ENCODE data around the gene CLCN3. TPM values are rescaled to one million over a fixed set of nuclear protein-coding genes. Genes with fewer than 3 reads are reported as not detected.

Gene CLCN3
- total and polyA plus RNA-seq, 12 donors, result 13.1 to 94.9 (median 62.9) TPM

DNA sequence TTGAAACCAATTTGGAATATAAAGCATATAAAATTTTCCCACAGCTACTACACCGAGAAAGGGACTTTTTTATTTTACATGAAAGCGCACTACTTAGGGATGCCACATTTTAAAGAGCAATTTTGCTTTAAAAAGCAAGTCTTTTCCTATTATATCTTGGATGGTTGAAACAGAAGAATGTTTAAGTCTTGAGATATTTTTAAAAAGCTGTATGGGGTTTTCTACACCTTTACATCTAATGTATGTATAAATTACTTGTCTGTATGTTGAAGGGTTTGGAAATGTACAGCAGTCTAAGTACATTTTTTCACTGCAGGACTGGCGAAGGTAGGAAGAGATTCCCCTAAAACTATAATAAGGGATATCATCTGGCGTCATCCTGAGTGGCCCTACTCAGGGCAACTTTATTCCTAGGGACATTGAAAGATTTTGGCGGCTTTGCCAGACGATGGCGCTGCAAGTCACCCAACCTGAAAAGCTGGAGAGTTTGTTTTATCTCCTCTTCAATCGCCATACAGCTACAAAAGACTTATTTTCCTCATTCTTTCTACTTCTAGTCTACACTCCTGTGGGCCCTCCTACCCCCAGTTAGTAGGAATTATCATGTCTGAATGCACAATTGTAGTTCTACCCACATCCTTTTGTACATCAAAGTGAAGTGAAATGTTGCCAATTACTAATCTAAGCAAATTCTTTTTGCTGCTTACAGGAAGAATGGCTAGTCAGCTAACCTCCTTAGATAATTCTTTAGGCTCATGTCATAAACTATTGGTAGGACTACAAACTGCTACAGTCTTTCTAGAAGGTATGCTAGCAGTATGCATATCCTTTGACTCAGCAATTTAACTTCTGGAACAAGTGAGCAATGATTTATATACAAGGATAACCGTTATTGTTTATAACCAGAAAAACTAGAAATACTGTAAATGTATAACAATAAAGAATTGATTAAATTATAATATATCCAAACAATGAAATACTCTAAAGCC is 7.2 kb upstream of the CLCN3 start:
- H3K27me3 ChIP-seq, result no peaks in the 10 kb centered on the region
- H3K36me3 ChIP-seq, result peaks cover 0 to 7% (median 0%) of the 10 kb centered on the region in 9 donors
- H3K4me1 ChIP-seq, result peaks cover 0 to 29% (median 23%) of the 10 kb centered on the region in 9 donors
- 8 to 9% methylated on average over 9 of the region's 9 CpGs for WGBS, 2 donors
- intact Hi-C loops (cut with DNase I), result loop anchor here in 9 of 10 donors (1.0 to 10.0 kb wide), 14 partner anchors 52 to 442 kb away; partner anchors contain the start of genes MFAP3L (in 6 of the 9) and HPF1 (in 1 of the 9)
- peak; percentile 51 to 78 (median 69) for ATAC-seq
- TF ChIP-seq, protein P1, sequence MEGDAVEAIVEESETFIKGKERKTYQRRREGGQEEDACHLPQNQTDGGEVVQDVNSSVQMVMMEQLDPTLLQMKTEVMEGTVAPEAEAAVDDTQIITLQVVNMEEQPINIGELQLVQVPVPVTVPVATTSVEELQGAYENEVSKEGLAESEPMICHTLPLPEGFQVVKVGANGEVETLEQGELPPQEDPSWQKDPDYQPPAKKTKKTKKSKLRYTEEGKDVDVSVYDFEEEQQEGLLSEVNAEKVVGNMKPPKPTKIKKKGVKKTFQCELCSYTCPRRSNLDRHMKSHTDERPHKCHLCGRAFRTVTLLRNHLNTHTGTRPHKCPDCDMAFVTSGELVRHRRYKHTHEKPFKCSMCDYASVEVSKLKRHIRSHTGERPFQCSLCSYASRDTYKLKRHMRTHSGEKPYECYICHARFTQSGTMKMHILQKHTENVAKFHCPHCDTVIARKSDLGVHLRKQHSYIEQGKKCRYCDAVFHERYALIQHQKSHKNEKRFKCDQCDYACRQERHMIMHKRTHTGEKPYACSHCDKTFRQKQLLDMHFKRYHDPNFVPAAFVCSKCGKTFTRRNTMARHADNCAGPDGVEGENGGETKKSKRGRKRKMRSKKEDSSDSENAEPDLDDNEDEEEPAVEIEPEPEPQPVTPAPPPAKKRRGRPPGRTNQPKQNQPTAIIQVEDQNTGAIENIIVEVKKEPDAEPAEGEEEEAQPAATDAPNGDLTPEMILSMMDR (IDR thresholded peaks at IDR 0.05), result peak; percentile 37 to 84 (median 69)
- peak; percentile 66 to 74 for DNase-seq
- no peaks in the 10 kb centered on the region for H3K9me3 ChIP-seq
- H3K27ac ChIP-seq, result peak overlapping the region in 9 of 10 donors; percentile 93 to 97 (median 95)
- peak overlapping the region; percentile 16 to 90 (median 76) for H3K4me3 ChIP-seq

DNA sequence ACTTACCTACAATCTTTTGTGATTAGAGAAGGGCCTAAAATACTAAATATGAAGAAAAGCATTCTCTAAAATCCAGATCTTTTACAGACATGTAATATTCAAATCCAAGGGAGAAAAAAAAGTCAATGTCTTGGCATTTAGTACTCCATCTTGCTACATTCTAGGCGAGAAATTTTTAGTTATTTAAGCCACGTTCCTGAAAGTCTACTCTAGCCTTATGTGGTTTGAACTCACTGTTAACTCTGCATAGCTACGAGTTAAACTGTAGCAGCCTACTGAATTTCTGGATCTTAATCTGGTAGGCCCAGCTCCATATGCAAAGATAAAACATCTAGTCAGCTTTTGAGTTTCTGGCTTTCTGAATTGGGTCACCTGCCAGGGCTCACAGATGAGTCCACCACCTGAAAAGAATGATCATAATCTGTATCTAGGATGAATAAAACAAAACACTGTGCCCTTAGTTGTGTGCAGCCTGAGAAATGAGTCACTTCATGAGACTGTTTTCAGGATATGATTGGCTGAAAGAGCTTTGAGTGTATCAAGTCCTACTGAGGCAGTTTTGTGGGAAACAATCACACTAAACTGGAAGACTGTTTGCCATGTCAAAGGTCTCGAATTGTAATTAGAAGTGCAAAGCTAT is 4.8 kb upstream of the CLCN3 start:
- intact Hi-C loops (cut with DNase I), result loop anchor here in 6 of 10 donors (5.0 to 10.0 kb wide), 11 partner anchors 49 to 439 kb away; partner anchors contain the start of genes MFAP3L (in 2 of the 6) and HPF1 (in 1 of the 6)
- Histone ChIP-seq H3K36me3 (no peaks in the 10 kb centered on the region), H3K9me3 (no peaks in the 10 kb centered on the region), H3K4me1 (peaks cover 0 to 37% (median 25%) of the 10 kb centered on the region in 9 donors), H3K27ac (no peak overlapping the region), H3K27me3 (no peaks in the 10 kb centered on the region), H3K4me3 (no peak overlapping the region)
- TF ChIP-seq, protein P1 (IDR thresholded peaks at IDR 0.05), result no peak
- no peak for DNase-seq
- WGBS, 2 donors, result 80 to 82% methylated on average over 4 of the region's 4 CpGs
- ATAC-seq, result no peak

DNA sequence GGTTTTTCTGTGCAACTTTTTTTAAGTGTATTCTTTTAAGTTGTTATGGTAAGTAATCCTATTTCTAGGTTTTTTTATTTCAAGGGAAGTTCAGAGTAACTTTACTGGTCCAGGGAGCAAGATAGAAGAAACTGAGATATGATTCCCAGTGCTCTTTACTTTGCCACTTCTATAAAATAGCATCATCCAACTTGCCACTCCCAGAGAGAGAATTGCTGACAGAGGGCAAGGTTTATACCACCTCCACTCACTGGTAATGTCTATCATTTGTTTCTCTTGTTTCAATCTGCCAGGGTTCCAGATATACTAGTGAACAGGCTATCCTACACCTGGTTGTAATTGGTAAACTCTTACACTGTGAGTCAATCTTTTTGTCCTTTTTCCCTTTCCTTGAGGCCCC is 3.5 kb upstream of the CLCN3 start:
- peaks cover 0 to 34% (median 18%) of the 10 kb centered on the region in 9 donors for H3K4me1 ChIP-seq
- no peak overlapping the region for H3K4me3 ChIP-seq
- no peaks in the 10 kb centered on the region for H3K9me3 ChIP-seq
- H3K27me3 ChIP-seq, result no peaks in the 10 kb centered on the region
- no peaks in the 10 kb centered on the region for H3K36me3 ChIP-seq
- intact Hi-C loops (cut with DNase I), result loop anchor here in 6 of 10 donors (5.0 to 10.0 kb wide), 11 partner anchors 48 to 438 kb away; partner anchors contain the start of genes MFAP3L (in 2 of the 6) and HPF1 (in 1 of the 6)
- TF ChIP-seq, protein P1 (IDR thresholded peaks at IDR 0.05), result no peak
- ATAC-seq, result no peak
- no peak overlapping the region for H3K27ac ChIP-seq
- DNase-seq, result no peak

DNA sequence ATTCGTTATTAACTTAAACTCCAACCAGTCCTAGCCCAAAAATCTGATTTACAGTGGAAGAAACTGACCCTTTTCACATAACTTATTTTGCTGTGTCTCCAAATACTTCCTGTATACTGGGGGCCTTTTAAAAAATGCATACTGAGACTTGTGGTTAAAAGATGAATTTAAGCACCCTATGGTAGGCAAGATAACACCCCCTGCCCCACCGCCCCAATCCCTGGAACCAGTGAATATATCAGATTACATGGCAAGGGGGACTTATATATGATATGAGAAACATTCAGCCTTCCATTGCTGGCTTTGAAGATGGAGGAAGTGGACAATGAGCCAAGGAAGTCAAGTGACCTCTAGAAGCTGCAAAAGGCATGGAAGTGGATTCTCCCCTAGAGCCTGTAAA is 3.1 kb upstream of the CLCN3 start:
- H3K27ac ChIP-seq, result no peak overlapping the region
- TF ChIP-seq, protein P1 (IDR thresholded peaks at IDR 0.05), result no peak
- H3K4me1 ChIP-seq, result peaks cover 0 to 38% (median 22%) of the 10 kb centered on the region in 9 donors
- no peaks in the 10 kb centered on the region for H3K9me3 ChIP-seq
- ATAC-seq (no peak), DNase-seq (no peak)
- no peak overlapping the region for H3K4me3 ChIP-seq
- no peaks in the 10 kb centered on the region for H3K27me3 ChIP-seq
- intact Hi-C loops (cut with DNase I), result loop anchor here in 6 of 10 donors (5.0 to 10.0 kb wide), 11 partner anchors 47 to 437 kb away; partner anchors contain the start of genes MFAP3L (in 2 of the 6) and HPF1 (in 1 of the 6)
- 81 to 83% methylated on average over 2 of the region's 2 CpGs for WGBS, 2 donors
- no peaks in the 10 kb centered on the region for H3K36me3 ChIP-seq

Measured in heart right ventricle (tissue), 16 donors.